ENCODE measurements around the gene SCGN.
A peak's percentile ranks its signal among the peaks of the same experiment; 100 is the strongest.

SCGN gene

DNA sequence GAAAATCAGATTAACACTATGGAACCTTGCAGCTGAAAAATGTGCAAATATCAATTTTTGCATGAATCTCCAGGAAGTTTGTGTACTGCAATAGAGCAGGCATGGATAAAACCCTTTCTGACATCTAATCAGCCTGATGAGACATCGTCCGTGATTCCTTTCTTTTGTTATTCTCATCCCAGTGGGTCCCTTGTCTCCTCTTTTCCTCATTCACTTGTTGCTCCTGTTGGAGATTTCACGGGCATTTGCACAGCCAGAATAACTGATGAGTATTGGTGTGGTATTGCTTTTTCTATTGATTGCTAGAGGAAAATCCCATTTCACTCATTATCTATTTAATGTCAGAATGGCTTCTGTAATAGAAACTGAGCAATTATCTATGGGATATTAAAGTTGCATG is 39.9 kb downstream of the SCGN start:
- DNase-seq: peak; percentile 32

GRCh38 chr6:25692472-25692871 is 40.5 kb downstream of the SCGN start:
- DNase-seq: no peak

- no peak for DNase-seq
These were observed 42.4 kb downstream of the SCGN start for GRCh38 chr6:25694366-25694765.

DNA sequence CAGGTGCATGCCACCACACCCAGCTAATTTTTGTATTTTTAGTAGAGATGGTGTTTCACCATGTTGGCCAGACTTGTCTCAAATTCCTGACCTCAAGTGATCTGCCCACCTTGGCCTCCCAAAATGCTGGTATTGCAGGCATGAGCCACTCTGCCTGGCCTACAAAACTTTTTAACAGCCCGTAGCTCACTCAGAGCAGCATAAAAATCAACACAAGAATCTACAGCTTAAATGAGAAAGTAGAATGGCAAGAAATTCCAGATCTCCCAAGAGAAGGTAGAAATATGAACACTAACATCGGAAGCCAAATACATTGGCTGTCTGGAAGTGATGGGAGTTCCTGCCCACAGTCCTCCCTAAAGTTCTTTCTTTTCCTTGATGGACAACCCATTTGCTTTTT is 43.7 kb downstream of the SCGN start:
- no peak for DNase-seq

GRCh38 chr6:25697537-25698340 is 45.7 kb downstream of the SCGN start:
- DNase-seq: no peak

GRCh38 chr6:25698631-25699030 is 46.6 kb downstream of the SCGN start:
- DNase-seq: no peak

- no peak for DNase-seq
These were observed 47.6 kb downstream of the SCGN start for GRCh38 chr6:25699649-25700048.

GRCh38 chr6:25700761-25701160 is 48.7 kb downstream of the SCGN start:
- DNase-seq: peak; percentile 65

GRCh38 chr6:25701807-25702206 is 49.8 kb downstream of the SCGN start:
- DNase-seq: no peak

GRCh38 chr6:25703005-25703404 is 51.0 kb downstream of the SCGN start:
- no peak for DNase-seq

- DNase-seq: no peak
These were observed 52.0 kb downstream of the SCGN start for GRCh38 chr6:25704001-25704400.

DNA sequence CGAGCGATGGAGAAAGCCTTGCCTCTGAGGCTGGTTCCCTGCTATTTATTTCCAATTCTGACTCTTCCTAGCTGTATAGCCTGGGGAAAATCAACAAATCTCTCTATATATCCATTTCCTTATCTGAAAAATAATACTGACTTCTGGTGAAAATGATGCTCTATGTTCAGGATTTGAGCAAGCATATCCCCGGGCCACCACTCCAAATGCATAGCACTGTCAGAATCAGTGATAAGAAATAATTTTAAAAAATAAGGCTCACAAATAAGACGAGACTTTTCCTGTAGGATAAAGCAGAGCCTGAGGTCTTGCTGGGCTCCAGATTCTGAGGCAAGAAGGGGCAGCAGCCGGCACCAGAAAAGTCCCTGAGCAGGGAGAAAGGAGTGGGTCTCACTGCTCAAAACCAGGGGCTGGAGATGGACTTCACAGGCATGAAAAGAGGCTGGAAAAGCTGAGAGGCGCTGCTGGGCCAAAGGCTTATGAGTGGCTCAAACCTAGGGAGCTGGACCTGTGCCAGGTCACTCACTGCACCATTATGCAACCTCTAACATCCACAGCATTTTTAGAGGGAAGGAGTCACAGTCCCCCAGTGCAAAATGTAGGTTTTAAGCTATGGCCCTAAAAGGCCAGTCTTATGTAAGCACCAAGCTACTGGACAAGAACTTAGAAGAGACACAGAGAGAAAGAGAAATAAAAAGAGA is 54.4 kb downstream of the SCGN start:
- no peak for DNase-seq

- DNase-seq: no peak
These were observed 57.7 kb downstream of the SCGN start for GRCh38 chr6:25709761-25710160.

GRCh38 chr6:25710287-25710686 is 58.3 kb downstream of the SCGN start:
- no peak for DNase-seq

DNA sequence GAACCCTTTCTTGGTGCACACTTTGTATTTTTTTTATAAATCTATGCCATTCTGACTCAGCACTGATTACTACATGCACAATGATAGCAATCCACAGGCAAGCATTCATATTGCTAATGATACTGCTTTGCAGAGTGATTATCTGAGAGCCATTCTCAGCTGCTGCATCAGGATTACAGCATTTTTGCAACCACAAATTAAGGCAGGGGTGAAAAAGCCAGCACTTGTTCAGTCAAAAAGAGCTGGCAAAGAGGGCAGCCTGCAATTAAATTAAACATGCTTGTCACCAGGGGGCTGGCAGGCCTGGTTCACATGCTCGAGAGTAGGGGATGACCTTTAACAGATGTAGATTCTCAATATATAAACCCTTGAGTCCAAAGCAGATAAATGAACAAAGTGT is 61.8 kb downstream of the SCGN start:
- no peak for DNase-seq

DNA sequence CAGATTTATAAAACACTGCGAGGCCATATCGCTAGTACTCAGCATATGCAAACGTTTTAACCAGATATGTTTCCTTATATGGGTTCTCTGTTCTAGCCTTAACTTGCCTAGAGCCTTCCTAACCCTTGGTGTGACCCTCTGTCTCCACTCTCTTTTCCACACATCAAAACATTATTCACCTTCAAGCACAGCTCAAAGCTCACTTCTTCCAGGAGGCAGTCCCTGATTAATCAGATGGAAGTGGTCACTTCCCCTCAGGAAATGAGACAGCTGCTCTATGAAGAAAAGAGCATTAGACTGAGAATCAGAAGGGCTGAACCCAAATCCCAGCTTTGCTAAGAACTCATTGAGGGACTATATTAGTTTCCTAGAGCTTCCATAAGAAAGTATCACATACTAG is 62.8 kb downstream of the SCGN start:
- no peak for DNase-seq

DNA sequence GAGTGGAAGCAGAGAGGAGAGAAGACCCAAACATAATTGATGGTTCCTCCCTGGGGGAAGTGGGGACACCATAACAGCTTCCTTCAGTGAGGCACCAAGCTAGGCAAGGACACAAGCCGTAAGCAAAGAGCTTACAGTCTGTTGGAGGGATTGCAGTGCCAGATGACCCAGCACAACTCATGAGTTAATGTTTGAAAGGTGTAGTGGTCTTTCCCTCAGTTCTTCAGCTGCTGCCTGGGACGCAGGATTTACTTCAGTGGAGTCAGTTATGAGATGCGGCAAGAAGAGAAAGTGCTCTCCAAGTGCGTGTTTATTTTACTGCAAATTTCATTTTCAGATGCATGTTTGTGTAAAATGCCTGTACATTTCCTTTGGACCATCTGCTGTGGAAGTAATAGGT is 63.8 kb downstream of the SCGN start:
- DNase-seq: no peak

DNA sequence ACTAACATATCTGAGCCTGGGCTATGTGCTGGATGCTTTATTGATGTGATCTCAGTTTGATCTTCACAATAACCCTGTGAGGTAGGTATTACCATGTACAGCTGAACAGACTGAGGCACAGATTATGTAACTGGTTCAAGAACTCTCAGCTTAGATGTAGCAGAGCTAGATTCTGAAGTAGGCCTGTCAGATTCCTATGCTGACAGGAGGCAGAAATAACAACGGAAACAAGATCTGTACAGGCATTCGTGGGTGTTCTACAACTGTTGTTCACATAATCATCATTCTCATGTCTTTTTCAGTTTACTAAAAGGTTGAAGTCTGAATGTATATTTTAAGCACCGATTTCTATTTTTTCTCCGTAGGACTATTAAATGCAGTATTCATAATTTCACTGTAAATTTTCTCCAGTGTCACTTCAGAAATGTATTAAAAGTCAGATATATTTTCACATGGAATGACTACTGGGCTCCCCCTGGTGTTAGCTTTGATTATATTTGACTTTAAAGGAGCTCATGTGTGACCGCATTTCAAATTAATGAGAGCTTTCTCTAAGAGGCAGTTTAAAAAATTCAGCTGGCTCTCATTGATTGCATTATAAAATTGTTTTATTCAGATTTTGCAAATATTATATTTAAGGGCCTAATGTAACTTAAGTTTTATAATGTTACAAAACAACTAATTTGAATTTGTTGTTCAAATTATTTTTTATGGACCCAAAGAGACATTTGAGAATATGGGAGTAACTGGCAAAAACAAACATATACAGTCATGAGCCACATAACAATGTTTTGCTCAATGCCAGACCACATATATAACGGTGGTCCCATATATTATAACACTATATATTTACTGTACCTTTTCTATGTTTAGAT is 66.1 kb downstream of the SCGN start:
- no peak for DNase-seq

DNA sequence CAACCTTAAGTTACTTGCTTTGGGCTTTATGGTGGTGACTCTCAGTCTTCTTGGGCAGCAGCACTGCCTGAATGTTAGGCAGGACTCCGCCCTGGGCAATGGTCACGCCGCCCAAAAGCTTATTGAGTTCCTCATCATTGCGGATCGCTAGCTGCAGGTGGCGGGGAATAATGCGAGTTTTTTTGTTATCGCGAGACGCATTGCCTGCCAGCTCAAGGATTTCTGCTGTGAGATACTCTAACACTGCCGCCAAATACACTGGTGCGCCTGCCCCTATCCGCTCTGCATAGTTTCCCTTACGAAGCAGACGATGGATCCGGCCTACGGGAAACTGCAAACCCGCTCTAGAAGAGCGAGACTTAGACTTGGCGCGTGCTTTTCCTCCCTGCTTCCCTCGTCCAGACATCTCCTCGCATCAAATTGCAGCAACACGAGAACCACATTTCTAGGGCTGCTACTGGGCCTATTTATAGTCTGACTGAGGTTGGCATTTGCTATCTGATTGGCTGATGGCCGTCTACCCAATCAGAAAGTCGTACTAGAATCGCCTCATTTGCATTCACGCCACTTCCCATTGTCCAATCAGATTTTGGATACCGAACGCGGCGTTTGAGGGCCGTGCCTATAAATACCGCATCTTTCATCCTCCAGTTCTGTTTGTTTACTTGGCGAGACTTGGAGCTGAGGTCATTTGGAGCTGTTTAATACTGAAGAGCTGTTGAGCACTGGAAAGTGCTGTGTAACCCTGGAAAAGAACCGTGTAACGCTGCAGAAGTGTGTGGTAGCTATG is 74.3 kb downstream of the SCGN start:
- DNase-seq: no peak

DNA sequence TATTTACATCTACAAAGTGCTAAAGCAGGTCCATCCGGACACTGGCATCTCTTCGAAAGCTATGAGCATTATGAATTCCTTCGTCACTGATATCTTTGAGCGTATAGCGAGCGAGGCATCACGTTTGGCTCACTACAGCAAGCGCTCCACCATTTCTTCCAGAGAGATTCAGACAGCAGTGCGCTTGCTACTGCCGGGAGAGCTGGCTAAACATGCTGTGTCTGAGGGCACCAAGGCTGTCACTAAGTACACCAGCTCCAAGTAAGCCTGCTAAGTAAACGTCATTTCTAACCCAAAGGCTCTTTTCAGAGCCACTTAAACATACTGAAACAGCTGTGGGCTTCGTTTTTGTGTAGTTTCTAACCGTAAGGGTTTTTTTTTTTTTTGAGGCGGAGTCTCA is 75.0 kb downstream of the SCGN start:
- no peak for DNase-seq

GRCh38 chr6:25730907-25731306 is 78.9 kb downstream of the SCGN start:
- DNase-seq: no peak

DNA sequence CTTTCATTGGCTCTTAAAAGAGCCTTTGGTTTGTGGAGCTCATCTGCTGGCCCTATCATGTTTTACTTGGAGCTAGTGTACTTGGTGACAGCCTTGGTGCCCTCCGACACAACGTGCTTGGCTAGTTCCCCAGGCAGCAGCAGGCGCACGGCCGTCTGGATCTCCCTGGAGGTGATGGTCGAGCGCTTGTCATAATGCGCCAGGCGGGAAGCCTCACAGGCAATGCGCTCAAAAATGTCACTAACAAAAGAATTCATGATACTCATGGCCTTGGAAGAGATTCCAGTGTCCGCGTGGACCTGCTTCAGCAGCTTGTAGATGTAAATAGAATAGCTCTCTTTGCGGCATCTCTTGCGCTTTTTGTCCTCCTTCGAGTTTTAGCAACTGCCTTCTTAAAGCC is 79.7 kb downstream of the SCGN start:
- no peak for DNase-seq

Measured in retina (tissue), 1 donor.